Ramos (cell line): ENCODE measurements around the gene NBPF15.
"Not testable (repeated sequence)": the region's sequence is repeated elsewhere in the genome, so short reads cannot be mapped to it uniquely, and the experiment has no call there.

Source experiments
- in situ Hi-C: fragments of 300-500 bp; cut with MboI; formaldehyde crosslinking; loops from one replicate; pipeline ENCODE4 v1.14.3; 2022; ENCODE audit warnings: low sequenced_read_pairs; ENCODE audit not compliant: unreplicated experiment

NBPF15 gene, protein sequence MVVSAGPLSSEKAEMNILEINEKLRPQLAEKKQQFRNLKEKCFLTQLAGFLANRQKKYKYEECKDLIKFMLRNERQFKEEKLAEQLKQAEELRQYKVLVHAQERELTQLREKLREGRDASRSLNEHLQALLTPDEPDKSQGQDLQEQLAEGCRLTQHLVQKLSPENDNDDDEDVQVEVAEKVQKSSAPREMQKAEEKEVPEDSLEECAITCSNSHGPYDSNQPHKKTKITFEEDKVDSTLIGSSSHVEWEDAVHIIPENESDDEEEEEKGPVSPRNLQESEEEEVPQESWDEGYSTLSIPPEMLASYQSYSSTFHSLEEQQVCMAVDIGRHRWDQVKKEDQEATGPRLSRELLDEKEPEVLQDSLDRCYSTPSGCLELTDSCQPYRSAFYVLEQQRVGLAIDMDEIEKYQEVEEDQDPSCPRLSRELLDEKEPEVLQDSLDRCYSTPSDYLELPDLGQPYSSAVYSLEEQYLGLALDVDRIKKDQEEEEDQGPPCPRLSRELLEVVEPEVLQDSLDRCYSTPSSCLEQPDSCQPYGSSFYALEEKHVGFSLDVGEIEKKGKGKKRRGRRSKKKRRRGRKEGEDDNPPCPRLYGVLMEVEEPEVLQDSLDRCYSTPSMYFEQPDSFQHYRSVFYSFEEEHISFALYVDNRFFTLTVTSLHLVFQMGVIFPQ

DNA sequence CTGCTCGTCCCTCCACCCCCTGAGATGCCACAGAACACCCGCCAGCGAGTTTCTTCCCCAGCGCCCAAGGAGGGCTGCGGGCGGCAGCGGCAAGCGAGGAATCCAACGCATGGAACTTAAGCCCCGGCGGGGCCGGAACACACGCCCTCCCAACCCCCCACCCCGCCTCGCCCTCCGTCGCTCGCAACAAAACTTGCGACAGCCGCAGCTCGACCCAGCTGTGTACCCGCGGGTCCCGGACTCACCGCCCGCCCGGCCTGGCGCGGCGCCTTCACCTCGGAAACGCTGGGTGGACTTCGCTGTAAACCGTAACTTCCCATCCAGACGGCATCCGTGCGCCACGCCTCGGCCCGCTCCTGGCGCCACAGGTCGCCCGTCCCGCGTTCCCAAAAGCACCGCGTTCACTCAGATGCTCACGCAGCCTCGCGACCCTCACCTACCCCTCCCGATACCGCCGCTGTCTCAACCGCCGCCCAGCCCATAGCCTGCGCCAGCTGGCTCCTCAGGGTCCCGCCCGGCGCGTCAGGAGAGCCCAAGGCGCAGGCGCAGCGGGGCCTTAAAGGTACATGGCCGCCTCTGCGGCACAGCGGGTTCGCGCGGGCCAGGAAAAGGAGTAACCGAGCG is at the start of gene NBPF15:
Gene NBPF15 (minus strand): TSS at position 534 of the 624 bp plus-strand sequence. CDS start 21,666 bp downstream, outside the sequence.
- in situ Hi-C loops, result not testable (repeated sequence)

DNA sequence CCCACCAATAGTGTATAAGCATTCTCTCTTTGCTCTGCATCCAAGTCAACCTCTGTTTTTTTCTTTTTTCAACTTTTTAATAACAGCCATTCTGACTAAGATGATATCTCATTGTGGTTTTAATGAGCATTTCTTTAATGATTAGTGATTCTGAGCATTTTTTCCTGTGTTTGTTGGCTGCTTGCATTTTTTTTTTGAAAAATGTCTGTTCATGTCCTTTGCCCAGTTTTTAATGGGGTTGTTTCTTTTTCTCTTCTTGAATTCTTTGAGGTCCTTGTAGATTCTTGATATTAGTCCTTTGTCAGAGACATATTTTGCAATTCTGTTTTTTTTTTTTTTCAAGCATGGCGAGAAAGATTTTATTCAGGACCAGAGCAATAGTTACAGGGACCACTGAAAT is 35.0 kb upstream of the NBPF15 start:
- in situ Hi-C loops, result not testable (repeated sequence)

DNA sequence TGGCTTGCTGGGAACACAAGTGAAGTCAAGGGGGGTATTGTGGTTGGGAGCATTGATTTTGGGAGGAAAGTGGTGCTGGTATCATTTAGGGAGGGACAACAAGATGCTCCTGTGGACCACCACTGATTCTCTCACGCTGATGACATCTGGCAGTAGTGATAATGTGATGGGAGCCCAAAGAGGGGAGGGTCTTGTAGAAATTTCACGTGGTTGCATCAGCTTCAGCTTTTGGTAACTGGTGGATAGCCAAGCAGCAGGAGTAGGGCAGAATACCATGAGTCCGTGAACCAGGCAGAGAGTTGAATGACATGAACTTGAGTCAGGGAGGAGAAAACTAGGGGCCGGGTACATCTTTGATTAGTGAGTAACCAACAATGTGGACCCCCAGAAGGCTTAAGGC is 32.7 kb upstream of the NBPF15 start:
- in situ Hi-C loops, result not testable (repeated sequence)

DNA sequence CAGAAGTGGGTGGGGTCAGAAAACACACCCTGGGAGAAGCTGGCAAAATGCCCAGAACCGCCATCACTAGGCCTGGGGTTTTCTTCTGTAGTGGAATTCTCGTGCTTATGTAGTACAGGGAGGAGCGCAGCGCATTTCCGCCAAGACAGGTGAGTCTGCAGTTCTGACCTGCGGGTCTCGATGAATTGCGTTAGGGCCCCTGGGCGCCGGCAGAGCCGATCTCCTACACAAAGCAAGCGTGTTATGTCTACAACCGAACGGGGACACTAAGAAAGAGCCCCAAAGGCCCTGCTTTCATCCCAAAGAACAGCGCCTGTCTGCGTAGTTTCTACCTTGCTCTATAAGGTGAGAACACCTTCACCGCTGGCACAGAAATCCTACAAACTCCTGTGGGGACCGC is 28.9 kb upstream of the NBPF15 start:
- in situ Hi-C loops, result not testable (repeated sequence)

DNA sequence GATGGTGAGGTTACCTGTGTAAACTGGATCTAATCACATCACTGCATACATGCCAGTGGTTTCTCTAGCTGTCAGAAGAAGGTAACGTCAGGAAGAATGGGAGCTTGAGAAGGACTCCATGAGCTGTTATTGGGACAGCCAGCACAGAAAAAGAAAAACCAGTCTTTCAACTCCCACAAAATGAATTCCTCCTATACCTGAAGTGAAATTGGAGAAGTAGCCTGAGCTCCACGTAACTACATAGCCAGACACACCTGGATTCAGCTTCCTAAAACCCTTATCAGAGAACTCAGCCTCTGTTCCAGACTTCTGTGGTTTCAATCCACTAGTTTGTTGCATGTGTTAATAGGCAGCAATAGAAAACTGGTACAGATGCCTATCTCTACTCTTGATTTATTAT is 25.5 kb upstream of the NBPF15 start:
- in situ Hi-C loops, result not testable (repeated sequence)

DNA sequence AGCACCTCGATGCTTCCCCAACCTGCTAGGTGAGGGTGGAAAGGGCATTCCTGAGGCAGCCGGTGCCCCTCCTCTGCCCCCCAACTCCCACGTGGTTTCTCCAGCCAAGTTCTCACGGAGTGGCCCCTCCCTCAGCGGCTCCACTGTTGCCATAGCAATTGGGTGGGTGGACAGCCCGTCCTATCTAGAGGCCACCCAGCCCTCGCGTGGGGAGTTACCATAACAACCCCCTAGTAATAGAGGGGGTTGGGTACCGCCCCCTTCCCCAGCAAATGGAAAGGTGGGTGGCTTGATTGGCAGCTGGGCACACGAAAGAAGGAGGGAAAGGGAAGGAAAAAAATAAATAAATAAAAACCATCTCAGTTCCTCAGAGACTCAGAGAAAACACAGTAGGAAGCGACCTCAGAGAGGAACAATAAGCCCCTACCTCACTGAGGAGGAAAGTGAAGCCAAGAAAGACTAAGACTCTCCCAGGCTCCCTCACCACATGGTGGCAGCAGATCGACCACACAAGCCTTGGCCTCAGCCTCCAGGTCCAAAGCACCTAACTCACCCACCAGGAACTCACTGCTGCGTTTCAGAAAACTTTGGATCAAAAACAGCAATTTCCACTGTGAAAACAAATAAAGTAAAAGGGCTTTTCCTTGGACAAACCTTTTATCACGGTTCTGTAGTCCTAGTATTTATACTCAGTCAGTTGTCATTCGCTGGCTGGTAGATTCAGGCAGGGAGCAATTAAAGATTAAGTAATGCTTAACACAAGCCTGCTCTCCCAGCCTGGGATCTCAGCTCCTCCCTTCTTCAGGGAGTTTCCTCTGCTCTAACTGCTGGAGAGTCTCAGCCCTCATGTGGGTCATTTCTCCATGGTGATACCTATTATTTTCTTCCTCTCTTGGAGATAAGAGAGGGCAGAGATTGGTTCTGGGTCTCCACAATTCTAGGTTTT is 23.9 kb upstream of the NBPF15 start:
- in situ Hi-C loops, result not testable (repeated sequence)

DNA sequence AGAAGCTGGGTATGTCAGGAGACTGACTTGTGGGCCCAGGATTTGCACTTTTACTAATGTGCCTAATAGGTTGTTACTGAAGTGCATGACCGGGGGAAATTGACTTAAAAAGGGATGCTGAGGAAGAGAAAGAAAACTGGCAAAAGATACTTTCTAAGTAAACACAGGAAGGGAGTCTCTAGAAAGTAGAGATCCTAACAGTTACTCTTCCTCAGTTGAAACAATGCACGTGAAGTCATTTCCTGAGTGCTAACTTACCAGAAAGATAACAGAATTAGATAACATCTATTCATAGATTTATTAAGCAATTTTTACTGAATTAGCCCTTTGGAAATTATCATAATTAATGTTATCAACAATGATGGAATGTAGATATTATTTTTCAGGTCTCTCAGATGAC is 12.4 kb upstream of the NBPF15 start:
- in situ Hi-C loops, result not testable (repeated sequence)

DNA sequence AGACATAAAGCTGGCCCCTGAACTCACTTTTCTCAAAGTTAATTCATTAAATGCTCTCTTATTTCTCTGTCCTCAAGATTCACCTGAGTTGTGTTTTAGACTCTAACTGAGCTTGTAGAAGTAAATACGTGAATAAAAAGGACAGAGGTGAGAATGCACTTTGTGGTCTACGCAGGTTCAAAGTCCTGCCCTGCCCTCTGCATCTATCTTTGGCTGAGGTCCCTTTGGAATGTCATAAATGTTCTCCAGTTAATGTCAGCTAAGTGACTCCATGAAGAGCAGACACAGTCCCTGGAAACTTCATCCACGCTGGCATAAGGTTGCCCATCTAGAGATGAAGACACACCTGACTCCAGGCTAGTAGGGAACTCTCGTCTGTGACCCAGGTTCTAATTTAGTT is 10.0 kb upstream of the NBPF15 start:
- in situ Hi-C loops, result not testable (repeated sequence)

DNA sequence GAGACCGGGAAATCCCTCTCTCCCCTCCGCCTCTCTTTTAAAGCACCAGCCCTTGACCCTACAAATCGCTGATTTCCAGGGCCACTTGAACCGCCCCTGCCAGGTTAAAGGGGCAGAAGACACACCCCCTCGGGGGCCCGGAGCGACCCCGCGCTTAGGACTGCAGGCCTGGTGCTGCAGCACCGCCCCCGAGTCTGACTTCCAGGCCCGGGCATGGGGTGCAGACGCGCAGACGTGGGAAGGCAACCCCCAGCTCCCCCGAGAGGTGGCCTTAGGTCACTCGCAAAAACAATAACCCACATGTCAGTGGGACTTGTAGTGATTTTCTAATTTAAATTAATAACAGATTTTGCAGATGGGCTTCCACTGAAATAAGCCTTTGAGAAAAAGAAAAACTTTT is 309 bp upstream of the NBPF15 start:
- in situ Hi-C loops, result not testable (repeated sequence)

DNA sequence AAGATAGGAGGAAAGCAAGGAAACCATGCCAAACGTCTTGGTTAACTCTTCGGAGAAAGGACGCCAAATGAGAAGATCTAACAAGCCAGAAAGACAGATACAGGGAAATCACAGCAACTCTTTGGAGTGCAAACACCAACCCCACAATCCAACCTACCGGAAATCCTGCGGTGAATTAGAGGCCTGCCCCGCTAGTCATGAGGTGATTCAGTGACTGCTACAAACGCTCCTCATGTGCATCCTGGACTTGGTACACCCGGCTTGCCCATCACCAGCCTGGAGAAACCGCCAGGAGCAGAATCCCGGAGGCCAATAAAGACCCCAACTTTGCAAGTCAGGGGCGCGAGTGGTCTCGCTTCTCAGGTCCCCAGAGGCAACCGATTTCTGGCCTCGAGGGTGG is 783 bp downstream of the NBPF15 start:
- in situ Hi-C loops, result not testable (repeated sequence)

DNA sequence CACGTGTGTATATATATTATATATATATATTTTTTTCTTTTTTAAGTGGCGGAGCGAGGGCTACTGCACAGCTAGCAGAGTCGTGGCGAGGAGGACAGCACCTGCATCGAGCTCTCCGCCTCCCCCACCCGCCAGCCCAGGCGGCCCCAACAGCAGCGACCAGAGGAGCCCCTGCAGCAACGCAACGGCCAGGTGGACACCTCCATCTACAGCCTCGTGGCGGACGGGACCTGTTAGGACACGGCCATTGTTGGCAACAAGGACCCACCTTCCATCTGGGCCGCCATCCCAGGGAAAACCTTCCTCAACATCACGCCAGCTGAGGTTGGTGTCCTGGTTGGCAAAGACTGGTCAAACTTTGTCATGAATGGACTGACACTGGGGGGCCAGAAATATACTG is 19.1 kb downstream of the NBPF15 start:
- in situ Hi-C loops, result not testable (repeated sequence)

DNA sequence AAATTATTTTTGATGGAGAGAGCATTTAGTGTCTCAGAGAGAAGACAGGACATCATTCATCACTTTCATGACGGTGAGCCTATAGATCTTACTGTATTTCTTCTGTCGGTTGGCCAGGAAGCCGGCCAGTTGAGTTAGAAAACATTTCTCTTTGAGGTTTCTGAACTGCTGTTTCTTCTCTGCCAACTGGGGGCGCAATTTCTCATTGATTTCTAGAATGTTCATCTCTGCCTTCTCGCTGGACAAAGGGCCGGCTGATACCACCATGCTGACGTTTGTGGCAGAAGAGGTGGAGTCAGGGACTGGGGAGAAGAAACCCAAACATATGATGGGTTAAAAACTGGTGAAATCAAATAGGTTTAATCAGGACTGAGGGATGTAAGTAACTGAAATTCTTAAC is 21.7 kb downstream of the NBPF15 start:
- in situ Hi-C loops, result not testable (repeated sequence)

DNA sequence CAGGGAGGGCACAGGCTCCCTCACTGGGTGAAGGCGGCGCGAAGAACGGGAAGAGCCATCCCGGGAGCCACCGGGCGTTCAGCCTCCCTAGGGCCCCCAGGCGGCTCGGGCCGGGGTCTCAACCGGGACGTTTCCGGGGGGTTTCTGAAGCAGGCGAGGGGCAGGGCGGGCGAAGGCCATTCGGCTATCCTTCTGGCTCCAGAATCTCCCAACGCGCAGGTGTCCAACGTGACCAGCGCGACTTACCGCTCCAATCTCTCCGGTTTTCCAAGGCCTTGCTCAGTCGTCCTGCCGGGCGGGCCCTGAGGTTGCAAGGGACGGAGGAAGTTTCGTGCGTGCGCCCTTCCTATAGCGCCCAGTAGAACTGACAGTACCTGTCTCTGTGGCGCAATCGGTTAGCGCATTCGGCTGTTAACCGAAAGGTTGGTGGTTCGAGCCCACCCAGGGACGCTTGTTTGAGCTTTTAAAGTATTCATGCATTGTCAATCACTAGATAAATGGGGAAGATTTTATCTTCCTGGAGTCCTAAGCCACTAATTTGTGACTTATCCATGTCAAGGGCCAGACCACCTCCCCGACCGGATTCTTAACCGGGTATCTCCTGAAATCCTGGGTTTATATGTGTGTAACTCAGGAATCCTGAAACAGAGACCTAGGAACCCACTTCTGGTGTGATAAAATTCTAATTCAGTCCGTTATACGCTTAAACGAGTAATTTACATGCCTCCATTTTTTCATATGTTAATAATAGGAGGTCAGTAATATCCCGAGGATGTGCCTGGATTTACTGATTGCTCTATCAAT is 42.4 kb downstream of the NBPF15 start:
- in situ Hi-C loops, result not testable (repeated sequence)

DNA sequence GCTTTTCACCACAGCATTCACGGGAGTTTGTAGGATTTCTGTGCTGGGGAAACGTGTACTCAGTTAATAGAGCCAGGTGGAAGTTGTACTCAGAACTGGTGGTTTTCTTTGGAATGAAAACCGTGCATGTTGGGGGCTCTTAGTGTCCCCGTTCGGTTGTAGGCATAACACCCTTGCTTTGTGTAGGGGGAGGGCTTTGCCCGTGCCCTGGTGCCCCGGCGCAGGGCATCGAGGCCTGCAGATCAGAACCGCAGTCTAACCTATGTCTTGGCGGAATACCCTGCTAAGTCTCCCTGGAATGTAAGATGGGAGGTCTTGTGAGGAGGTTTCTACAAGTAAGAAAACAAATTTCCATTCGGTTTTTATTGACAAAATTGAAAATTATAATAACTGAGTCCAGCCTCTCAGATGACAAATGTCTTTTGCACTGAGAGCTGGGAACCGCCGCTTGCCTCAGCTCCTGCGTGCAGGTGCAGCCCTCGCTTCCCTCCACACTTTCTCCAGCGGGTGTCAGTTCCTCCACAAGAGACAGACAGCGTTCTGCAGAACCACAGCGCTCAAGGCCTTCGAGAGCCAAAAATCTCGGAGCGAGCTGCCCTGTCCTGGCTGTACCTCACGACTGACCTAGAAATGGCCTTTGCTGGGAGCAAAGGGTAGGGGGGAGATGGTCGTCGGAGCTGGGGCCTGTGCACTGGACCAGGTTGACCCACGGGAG is 47.9 kb downstream of the NBPF15 start:
- in situ Hi-C loops, result not testable (repeated sequence)

DNA sequence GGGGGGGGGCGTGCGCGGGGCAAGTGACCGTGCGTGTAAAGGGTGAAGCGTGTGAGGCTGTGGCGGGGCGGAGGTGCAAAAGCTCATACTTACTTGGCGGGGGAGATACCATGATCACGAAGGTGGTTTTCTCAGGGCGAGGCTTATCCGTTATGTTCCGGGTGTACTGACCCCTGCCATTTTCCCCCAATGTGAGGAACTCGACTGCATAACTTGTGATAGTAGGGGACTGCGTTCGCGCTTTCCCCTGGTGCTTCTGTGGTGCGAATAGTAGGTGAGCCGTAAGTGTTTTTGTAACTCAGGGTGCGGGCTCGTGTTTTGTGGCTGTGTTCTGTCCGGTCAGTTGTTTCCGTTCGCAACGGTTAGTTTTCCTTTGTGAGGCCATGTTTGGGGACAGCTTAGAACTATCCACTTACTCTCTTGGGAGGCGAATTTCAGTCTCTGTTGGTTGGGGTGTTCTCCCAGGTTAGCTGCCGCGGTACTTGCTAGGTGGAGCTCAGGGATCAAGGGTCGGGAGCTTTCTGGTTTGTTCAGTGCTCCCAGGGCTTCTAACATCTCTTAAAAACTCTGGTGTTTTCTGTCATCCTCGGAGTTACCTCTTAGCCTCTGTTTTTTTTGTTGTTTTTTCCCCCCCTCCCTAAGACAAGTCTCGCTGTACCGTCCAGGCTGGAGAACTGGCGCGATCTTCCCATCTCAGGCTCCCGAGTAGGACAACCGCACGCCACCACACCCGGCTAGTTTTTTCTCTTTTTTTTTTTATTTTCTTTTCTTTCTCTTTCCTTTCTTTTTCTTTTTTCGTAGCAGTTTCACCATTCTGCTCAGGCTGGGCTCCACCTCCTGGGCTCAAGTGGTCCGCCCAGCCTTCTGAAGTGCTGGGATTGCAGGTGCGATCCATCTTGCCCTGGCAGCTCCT is 48.7 kb downstream of the NBPF15 start:
- in situ Hi-C loops, result not testable (repeated sequence)

DNA sequence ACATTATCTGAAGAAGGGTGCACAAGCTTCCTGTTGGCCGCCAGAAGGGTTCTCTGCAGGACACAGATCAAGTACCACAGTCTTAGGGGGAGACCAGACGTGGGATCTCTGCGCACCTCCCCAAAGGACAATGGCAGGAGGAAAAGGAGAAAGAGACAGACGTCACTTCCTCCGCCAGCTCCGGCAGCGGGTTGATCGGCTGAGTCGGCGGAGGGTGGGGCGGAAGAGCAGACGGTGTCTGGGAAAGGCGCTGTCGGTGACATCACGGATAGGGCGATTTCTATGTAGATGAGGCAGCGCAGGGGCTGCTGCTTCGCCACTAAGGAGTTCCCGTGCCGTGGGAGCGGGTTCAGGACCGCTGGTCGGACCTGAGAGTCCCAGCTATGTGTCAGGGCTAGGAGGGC is 49.4 kb downstream of the NBPF15 start:
- in situ Hi-C loops, result not testable (repeated sequence)

DNA sequence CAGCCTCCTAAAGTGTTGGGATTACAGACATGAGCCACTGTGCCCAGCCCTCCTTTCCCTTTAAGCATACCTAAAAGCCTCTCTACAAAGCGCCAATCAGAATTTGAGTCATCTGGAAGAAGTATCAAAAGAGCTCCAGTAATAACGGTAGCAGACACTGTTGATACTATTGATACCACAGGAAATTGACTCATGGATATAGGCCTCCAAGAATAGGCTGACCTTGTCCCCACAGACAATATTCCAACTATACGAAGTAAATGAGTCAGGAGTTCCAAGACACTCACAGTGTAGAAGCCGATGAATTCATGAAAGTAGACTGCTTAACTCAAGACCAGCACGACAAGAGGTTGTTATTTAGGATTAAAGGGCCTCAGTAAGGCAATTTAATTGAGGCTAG is 58.7 kb downstream of the NBPF15 start:
- in situ Hi-C loops, result not testable (repeated sequence)

DNA sequence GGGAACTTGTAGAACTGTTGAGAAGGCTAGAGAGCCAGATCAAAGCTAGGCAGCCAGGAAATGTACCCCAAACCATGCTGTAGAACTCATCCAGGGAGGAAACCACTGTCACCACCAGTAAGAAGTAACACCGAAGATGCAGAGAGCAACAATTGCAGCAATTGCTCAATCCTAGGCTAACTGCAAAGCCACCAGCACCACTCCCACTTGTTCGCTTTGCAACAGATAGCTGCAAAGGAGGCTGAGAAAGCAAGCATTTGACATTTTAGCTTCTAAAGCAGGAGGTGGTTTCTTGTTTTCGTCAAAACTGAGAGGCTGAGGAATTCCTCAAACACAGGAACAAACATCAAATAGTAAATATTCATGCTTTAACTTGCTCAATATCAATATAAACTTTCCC is 89.8 kb downstream of the NBPF15 start:
- in situ Hi-C loops, result not testable (repeated sequence)
